ENCODE data around the gene RIPPLY1. TPM values are rescaled to one million over a fixed set of nuclear protein-coding genes. Genes with fewer than 3 reads are reported as not detected.

The RIPPLY1 gene, protein sequence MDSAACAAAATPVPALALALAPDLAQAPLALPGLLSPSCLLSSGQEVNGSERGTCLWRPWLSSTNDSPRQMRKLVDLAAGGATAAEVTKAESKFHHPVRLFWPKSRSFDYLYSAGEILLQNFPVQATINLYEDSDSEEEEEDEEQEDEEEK
- not detected for total RNA-seq
- long read RNA-seq = 0 reads

DNA sequence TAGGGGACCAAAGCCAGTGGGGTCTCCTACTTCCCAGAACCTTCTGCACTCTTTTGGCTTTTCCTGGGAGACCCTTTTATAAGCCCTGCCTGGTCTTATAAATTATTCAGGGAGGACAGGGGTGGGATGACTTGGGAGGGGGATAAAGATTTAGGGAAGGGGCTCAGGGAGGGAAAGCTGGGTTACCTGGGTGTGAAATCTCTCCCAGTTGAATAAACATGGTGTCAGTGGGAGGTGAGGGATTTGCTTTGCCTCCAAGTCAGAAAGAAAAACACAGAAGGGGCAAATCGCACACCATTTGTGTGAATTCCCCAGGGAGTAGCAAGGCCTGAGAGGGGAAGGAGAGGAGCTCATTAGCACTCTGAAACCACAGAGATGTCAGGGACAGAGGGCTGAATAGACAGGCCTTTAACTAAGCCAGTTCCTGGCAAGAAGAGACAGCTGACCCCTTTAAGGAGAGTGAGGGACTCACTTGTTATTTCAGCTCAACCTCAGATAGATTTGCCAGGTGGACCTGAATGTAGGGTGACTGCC, at the start of gene RIPPLY1:
Gene RIPPLY1 (minus strand): TSS at position 51 of the 534 bp plus-strand sequence. CDS start 54 bp downstream, outside the sequence.
- intact Hi-C loops (cut with DNase I) = no loop called here
- no peak for DNase-seq (ENCODE audit: low spot score)

- intact Hi-C loops (cut with DNase I) = loop anchor here (5.0 kb wide), 1 partner anchor 55 kb away; no protein-coding TSS in a partner anchor
- no peak for DNase-seq (ENCODE audit: low spot score)
Observed at GRCh38 chrX:106952538-106952937, 49.4 kb upstream of the RIPPLY1 start.

- intact Hi-C loops (cut with DNase I) = loop anchor here (5.0 kb wide), 1 partner anchor 55 kb away; no protein-coding TSS in a partner anchor
Observed at GRCh38 chrX:106952089-106952488, 48.9 kb upstream of the RIPPLY1 start.

DNA sequence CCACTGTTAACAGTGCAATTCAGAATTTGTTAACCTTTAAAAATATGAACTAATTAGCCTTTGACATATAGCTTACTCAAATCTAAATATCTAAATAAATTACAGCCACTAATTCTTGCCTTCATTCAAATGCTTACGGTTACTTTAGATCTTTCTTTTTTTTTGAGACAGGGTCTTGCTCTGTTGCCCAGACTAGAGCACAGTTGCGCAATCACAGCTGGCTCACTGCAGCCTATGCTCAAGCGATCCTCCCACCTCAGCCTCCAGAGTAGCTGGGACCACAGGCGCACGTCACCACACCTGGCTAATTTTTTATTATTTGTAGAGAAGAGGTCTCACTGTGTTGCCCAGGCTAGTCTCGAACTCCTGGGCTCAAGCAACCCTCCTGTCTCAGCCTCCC, 48.1 kb upstream of the RIPPLY1 start:
- intact Hi-C loops (cut with DNase I) = loop anchor here (5.0 kb wide), 1 partner anchor 54 kb away; no protein-coding TSS in a partner anchor
- no peak for DNase-seq (ENCODE audit: low spot score)

More at GRCh38 chrX:106952089-106952488, 48.9 kb upstream of the RIPPLY1 start:
- DNase-seq (ENCODE audit: low spot score) = no peak

DNA sequence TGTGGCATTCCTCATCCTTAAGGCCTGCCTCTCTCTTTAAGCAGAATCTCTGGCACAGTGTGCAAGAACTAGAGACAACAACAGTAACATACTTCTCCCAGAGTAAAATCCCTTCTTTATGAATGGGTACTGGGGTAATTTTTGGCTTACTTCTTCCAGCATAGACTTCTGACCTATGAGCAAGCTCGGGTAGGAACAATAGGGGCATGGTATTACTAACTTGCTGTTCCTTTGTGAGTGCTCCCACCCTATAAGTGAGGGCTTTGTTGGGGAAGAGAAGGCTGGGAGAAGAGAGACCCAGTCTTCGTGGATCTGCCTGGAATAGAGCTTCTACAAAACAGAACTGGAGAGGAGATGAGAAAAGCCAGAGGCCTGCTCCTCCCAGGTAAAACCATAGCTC, 47.2 kb upstream of the RIPPLY1 start:
- DNase-seq (ENCODE audit: low spot score) = no peak
- intact Hi-C loops (cut with DNase I) = loop anchor here (5.0 kb wide), 1 partner anchor 53 kb away; no protein-coding TSS in a partner anchor

GRCh38 chrX:106949366-106949765, 46.2 kb upstream of the RIPPLY1 start:
- no peak for DNase-seq (ENCODE audit: low spot score)
- intact Hi-C loops (cut with DNase I) = no loop called here

GRCh38 chrX:106948641-106949040, 45.5 kb upstream of the RIPPLY1 start:
- intact Hi-C loops (cut with DNase I) = no loop called here

DNA sequence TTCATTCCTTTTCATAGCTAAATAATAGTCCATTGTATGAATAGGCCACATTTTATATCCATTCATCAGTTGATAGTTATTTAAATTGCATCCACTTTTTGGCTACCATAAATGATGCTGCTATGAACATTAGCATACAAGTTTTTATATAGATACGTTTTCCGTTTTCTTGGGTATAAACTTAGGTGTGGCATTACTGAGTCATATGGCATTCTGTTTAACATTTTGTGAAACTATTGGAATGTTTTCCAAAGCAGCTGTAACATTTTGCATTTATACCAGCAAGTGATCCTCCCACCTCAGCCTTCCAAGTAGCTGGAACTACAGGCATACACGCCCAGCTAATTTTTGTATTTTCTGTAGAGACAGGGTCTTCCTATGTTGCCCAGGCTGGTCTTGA, 43.3 kb upstream of the RIPPLY1 start:
- intact Hi-C loops (cut with DNase I) = no loop called here
- DNase-seq (ENCODE audit: low spot score) = no peak

More at GRCh38 chrX:106948641-106949040, 45.5 kb upstream of the RIPPLY1 start:
- no peak for DNase-seq (ENCODE audit: low spot score)

DNA sequence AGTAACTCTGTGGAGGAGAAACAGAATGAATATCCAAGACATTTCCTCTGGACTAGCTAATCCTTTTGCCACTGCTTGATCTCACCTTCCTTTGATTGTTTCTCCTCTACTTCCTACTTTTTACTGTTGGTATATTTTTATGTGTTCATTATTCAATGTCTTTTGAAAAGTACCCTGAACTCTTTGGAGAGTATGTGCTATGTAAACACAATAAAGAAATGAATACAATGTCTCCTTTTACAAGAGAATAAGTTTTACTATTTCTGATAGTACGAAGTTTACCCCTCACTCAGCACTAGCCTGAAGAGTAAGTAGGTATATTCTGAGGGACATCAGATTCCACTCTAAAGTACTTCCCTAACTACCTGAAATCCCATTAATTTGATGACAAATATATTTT, 36.9 kb upstream of the RIPPLY1 start:
- intact Hi-C loops (cut with DNase I) = no loop called here

GRCh38 chrX:106939566-106939965, 36.4 kb upstream of the RIPPLY1 start:
- no peak for DNase-seq (ENCODE audit: low spot score)
- intact Hi-C loops (cut with DNase I) = no loop called here

More for the DNA sequence above, 36.9 kb upstream of the RIPPLY1 start:
- no peak for DNase-seq (ENCODE audit: low spot score)

GRCh38 chrX:106936246-106936645, 33.1 kb upstream of the RIPPLY1 start:
- intact Hi-C loops (cut with DNase I) = no loop called here
- DNase-seq (ENCODE audit: low spot score) = no peak

DNA sequence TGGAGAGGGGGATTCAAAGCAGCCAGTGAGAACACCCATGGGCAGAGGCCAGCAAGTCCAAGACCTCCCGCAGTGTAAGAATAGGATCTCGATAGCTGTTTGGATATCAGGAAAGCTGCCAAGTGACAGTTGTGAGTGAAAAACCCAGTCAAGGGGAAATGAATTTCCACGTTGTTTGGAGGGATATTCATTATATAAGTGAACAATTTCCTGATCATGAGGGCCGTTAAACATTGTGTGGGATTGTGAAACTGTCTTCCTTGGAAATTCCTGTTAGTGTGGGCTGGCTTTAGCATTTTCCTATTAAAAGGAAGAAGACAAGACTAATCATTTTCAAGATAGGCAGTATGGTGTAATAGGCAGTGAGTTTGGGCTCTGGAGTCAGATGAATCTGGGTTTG, 32.0 kb upstream of the RIPPLY1 start:
- DNase-seq (ENCODE audit: low spot score) = no peak
- intact Hi-C loops (cut with DNase I) = no loop called here

DNA sequence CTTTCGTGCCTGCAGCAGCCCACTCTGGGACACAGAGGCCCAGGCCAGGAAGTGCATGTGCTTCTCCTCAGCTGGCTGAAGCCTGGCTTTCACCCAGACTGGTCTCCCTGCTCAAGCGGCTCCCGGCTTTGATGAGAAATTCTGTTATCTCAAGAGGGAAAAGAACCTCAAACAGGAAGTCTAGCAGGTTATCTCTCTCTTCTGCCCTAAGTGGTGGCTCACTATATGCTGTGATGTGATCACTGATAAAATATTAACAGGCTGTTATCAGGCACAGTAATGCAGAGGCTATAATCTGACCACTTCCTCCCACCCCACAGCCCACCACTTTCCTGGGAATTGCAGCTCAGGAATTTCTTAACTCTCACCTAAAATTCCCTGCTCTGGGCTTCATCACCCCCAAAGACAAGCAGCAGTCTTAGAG, 30.4 kb upstream of the RIPPLY1 start:
- no peak for DNase-seq (ENCODE audit: low spot score)
- intact Hi-C loops (cut with DNase I) = no loop called here

GRCh38 chrX:106932960-106933537, 29.9 kb upstream of the RIPPLY1 start:
- DNase-seq (ENCODE audit: low spot score) = no peak
- intact Hi-C loops (cut with DNase I) = no loop called here

- no peak for DNase-seq (ENCODE audit: low spot score)
- intact Hi-C loops (cut with DNase I) = no loop called here
Observed at GRCh38 chrX:106932492-106932923, 29.4 kb upstream of the RIPPLY1 start.

GRCh38 chrX:106931831-106932491, 28.8 kb upstream of the RIPPLY1 start:
- intact Hi-C loops (cut with DNase I) = no loop called here
- DNase-seq (ENCODE audit: low spot score) = no peak

DNA sequence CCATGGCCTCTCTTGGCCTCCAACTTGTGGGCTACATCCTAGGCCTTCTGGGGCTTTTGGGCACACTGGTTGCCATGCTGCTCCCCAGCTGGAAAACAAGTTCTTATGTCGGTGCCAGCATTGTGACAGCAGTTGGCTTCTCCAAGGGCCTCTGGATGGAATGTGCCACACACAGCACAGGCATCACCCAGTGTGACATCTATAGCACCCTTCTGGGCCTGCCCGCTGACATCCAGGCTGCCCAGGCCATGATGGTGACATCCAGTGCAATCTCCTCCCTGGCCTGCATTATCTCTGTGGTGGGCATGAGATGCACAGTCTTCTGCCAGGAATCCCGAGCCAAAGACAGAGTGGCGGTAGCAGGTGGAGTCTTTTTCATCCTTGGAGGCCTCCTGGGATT, 25.1 kb upstream of the RIPPLY1 start:
- intact Hi-C loops (cut with DNase I) = no loop called here
- DNase-seq (ENCODE audit: low spot score) = no peak

GRCh38 chrX:106927700-106928099, 24.6 kb upstream of the RIPPLY1 start:
- intact Hi-C loops (cut with DNase I) = no loop called here
- DNase-seq (ENCODE audit: low spot score) = no peak

DNA sequence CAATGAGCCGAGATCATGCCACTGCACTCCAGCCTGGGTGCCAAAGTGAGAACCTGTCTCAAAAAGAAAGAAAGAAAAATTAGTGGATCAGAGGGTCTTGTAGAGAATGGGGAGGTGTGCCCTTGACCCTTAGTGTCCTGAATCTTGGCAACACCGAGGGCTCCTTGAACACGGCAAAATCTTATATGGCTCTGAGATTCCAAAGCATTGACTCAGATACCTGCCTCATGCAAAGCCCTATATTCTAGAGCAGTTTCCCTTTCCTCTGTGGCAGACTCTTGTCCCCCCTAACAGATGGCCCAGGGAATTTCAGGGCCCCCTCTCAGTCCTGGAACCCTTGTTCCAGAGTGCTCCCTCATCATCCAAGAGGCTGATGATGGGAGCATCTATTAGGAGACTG, 23.9 kb upstream of the RIPPLY1 start:
- no peak for DNase-seq (ENCODE audit: low spot score)
- intact Hi-C loops (cut with DNase I) = no loop called here

- no peak for DNase-seq (ENCODE audit: low spot score)
- intact Hi-C loops (cut with DNase I) = no loop called here
Observed at GRCh38 chrX:106921637-106922036, 18.5 kb upstream of the RIPPLY1 start.

All from cardiac septum (tissue), 1 donor.